GM23338 (cell line): ENCODE results near the gene NUF2. TPM values are rescaled to one million over a fixed set of nuclear protein-coding genes. Genes with fewer than 3 reads are reported as not detected.

Source experiments
- ATAC-seq: fragments of 200-7000 bp; cut with Tn5 transposase; 3 replicates; pipeline ENCODE4 v1.9.1; 2020
- DNase-seq: peaks from one replicate; pipeline ENCODE4 v3.0.0-alpha.2; 2015; ENCODE audit warnings: low spot score
- H2AFZ ChIP-seq: fragments of 200-600 bp; sonication (generic); 2 replicates; pipeline ENCODE4 v1.8.0; 2016; ENCODE audit warnings: antibody characterized with exemption, mild to moderate bottlenecking, moderate library complexity
- H3F3A ChIP-seq: fragments of 200-600 bp; sonication (generic); replicated peaks from 2 replicates; pipeline ENCODE4 v1.8.0; 2017; ENCODE audit warnings: antibody characterized with exemption, mixed run types, low read depth
- H3K27ac ChIP-seq: fragments of 200-600 bp; sonication (generic); 2 replicates; pipeline ENCODE4 v1.6.1; 2016; ENCODE audit warnings: low read depth
- H3K27me3 ChIP-seq: fragments of 200-600 bp; sonication (generic); 2 replicates; pipeline ENCODE4 v1.8.0; 2016; ENCODE audit warnings: mild to moderate bottlenecking, mixed run types, moderate library complexity; ENCODE audit not compliant: insufficient read depth
- H3K36me3 ChIP-seq: fragments of 200-600 bp; sonication (generic); 2 replicates; pipeline ENCODE4 v1.8.0; 2016; ENCODE audit warnings: mild to moderate bottlenecking; ENCODE audit not compliant: insufficient read depth
- H3K4me1 ChIP-seq: fragments of 200-600 bp; sonication (generic); 2 replicates; pipeline ENCODE4 v1.8.0; 2016; ENCODE audit warnings: mild to moderate bottlenecking, moderate library complexity; ENCODE audit not compliant: insufficient read depth
- H3K4me2 ChIP-seq: fragments of 200-600 bp; sonication (generic); 2 replicates; pipeline ENCODE4 v1.7.1; 2017; ENCODE audit warnings: mixed run types
- H3K4me3 ChIP-seq: fragments of 200-600 bp; sonication (generic); 2 replicates; pipeline ENCODE4 v1.6.1; 2016; ENCODE audit warnings: mixed run types
- H3K79me2 ChIP-seq: fragments of 200-600 bp; sonication (generic); replicated peaks from 2 replicates; pipeline ENCODE4 v1.8.0; 2017; ENCODE audit warnings: mild to moderate bottlenecking; ENCODE audit not compliant: insufficient read depth
- H3K9me2 ChIP-seq: fragments of 200-600 bp; sonication (generic); 2 replicates; pipeline ENCODE4 v1.8.0; 2017; ENCODE audit not compliant: insufficient read depth
- H4K20me1 ChIP-seq: fragments of 200-600 bp; sonication (generic); replicated peaks from 2 replicates; pipeline ENCODE4 v1.8.0; 2017; ENCODE audit warnings: mild to moderate bottlenecking; ENCODE audit not compliant: insufficient read depth
- H3K27ac Mint-ChIP-seq: 2 replicates; pipeline ENCODE4 v1.8.0; 2020; ENCODE audit warnings: inconsistent platforms, mild to moderate bottlenecking, moderate library complexity, mixed read lengths
- H3K27me3 Mint-ChIP-seq: 3 replicates; pipeline ENCODE4 v1.8.0; 2022; ENCODE audit warnings: low read depth, mild to moderate bottlenecking, moderate library complexity, mixed read lengths, inconsistent platforms; ENCODE audit not compliant: insufficient read depth, poor library complexity
- H3K36me3 Mint-ChIP-seq: 3 replicates; pipeline ENCODE4 v1.8.0; 2021; ENCODE audit warnings: low read depth, mild to moderate bottlenecking, inconsistent platforms, moderate library complexity, mixed read lengths
- H3K4me1 Mint-ChIP-seq: 3 replicates; pipeline ENCODE4 v1.8.0; 2020; ENCODE audit warnings: mild to moderate bottlenecking, inconsistent platforms, mixed read lengths
- H3K4me3 Mint-ChIP-seq: 3 replicates; pipeline ENCODE4 v1.8.0; 2021; ENCODE audit warnings: moderate library complexity, mild to moderate bottlenecking, inconsistent platforms, mixed read lengths
- H3K9me3 Mint-ChIP-seq: 3 replicates; pipeline ENCODE4 v1.8.0; 2020; ENCODE audit warnings: moderate library complexity, mild to moderate bottlenecking, inconsistent platforms, mixed read lengths
- CREB1 ChIP-seq: fragments of 250-450 bp; sonication (Bioruptor Pico); IDR thresholded peaks from 2 replicates; pipeline ENCODE4 v1.5.0; 2020; ENCODE audit warnings: low read depth, mild to moderate bottlenecking, moderate library complexity
- CTCF ChIP-seq, 2 experiments: fragments of 200-600 bp in 1 of 2; sonication (generic) in 1 of 2; conservative IDR thresholded peaks; 2 replicates each; pipeline versions ENCODE4 v1.5.1 to v1.6.1; 2016 to 2017; ENCODE audit warnings: antibody characterized with exemption in 2 of 2, low read depth in 2 of 2, mild to moderate bottlenecking in 2 of 2, moderate library complexity in 1 of 2
- EZH2 ChIP-seq: fragments of 200-600 bp; sonication (generic); IDR thresholded peaks from one replicate; pipeline ENCODE4 v1.8.0; 2017; ENCODE audit warnings: antibody characterized with exemption, mild to moderate bottlenecking, low read depth; ENCODE audit not compliant: unreplicated experiment
- EZH2phosphoT487 ChIP-seq: fragments of 200-600 bp; sonication (generic); IDR thresholded peaks from one replicate; pipeline ENCODE4 v1.8.1; 2018; ENCODE audit warnings: antibody characterized with exemption; ENCODE audit not compliant: unreplicated experiment
- JUNB ChIP-seq: IDR thresholded peaks from one replicate; pipeline ENCODE4 v1.6.1; 2016; ENCODE audit warnings: antibody characterized with exemption; ENCODE audit not compliant: unreplicated experiment
- NANOG ChIP-seq: IDR thresholded peaks from 2 replicates; pipeline ENCODE4 v1.6.1; 2016; ENCODE audit warnings: antibody characterized with exemption, borderline replicate concordance
- POLR2AphosphoS5 ChIP-seq: IDR thresholded peaks from 2 replicates; pipeline ENCODE4 v1.6.1; 2016; ENCODE audit warnings: antibody characterized with exemption, low read depth
- STAT1 ChIP-seq: IDR thresholded peaks from one replicate; pipeline ENCODE4 v1.6.1; 2016; ENCODE audit warnings: antibody characterized with exemption; ENCODE audit not compliant: unreplicated experiment
- ZNF114 ChIP-seq: fragments of 250-450 bp; sonication (Bioruptor Pico); IDR thresholded peaks from 2 replicates; pipeline ENCODE4 v1.5.0; 2020; ENCODE audit warnings: mild to moderate bottlenecking, moderate library complexity
- ZNF331 ChIP-seq: fragments of 250-450 bp; sonication (Bioruptor Pico); IDR thresholded peaks from 2 replicates; pipeline ENCODE4 v1.5.0; 2020; ENCODE audit warnings: low read depth, mild to moderate bottlenecking, moderate library complexity
- polyA plus RNA-seq: library from polyadenylated mRNA; unstranded; fragments of >200 nt; fragmentation: Nextera tagmentation; extraction: Ambion mirVana; gene quantifications from 2 replicates; pipeline ENCODE4 v1.2.1, GENCODE V29; 2016
- total RNA-seq: library from RNA; depleted of rRNA; stranded (reverse); fragments of >200 nt; shearing (Covaris generic); gene quantifications from 2 replicates; pipeline ENCODE4 v1.2.3, GENCODE V29; 2014
- TF ChIP-seq, protein P1 (sequence below): fragments of 250-450 bp; sonication (Bioruptor Pico); IDR thresholded peaks from 2 replicates; pipeline ENCODE4 v1.5.0; 2020; ENCODE audit warnings: mild to moderate bottlenecking, moderate library complexity
- TF ChIP-seq, protein P2 (sequence below): IDR thresholded peaks from 2 replicates; pipeline ENCODE4 v1.6.1; 2016; ENCODE audit warnings: antibody characterized with exemption
- TF ChIP-seq, protein P3 (sequence below): IDR thresholded peaks from one replicate; pipeline ENCODE4 v1.6.1; 2018; ENCODE audit warnings: antibody characterized with exemption; ENCODE audit not compliant: unreplicated experiment

The NUF2 gene
- total and polyA plus RNA-seq, 2 experiments from 2014 or later: 21.7 to 51.4 TPM

DNA sequence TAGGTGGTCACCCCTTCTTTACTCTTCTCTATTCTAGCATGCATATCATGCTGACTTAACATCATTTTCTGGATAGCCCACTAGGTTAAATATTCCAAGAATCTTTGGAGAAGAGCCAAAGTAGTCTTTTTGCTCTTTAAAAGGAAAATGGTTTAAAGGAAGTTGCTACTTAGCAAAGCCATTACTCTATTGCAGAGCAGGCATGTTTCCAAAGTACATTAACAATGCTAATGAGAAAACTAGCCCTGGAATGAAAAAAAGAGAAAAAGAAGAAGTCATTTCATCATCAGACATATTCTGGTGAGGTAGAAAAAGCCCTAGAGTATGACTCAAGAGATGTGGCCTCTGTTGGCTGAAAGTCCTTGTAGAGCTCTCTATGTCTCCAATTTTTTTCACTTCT is 74.0 kb downstream of the NUF2 start:
- ATAC-seq: no peak
- DNase-seq: no peak
- peak overlapping the region; percentile 14; the same call in 1 of the 2 replicates for H3K4me2 ChIP-seq
- peaks cover 18% of the 10 kb centered on the region; the same call in 1 of the 2 replicates for H3K9me2 ChIP-seq
- H3K36me3 Mint-ChIP-seq: peaks cover 3% of the 10 kb centered on the region; the same call in 2 of the 3 replicates
- H3K27me3 Mint-ChIP-seq: peaks cover 4% of the 10 kb centered on the region
- H3F3A ChIP-seq: no peaks in the 10 kb centered on the region
- peaks cover 40% of the 10 kb centered on the region for H3K4me1 Mint-ChIP-seq
- H3K9me3 Mint-ChIP-seq: peaks cover 5% of the 10 kb centered on the region; the same call in 2 of the 3 replicates
- H3K27ac Mint-ChIP-seq: no peak overlapping the region
- no peaks in the 10 kb centered on the region; the same call in 1 of the 2 replicates for H3K36me3 ChIP-seq
- no peaks in the 10 kb centered on the region for H4K20me1 ChIP-seq
- H3K79me2 ChIP-seq: no peaks in the 10 kb centered on the region
- H3K27ac ChIP-seq: no peak overlapping the region
- H2AFZ ChIP-seq: peak overlapping the region; percentile 7; the same call in 1 of the 2 replicates
- no peaks in the 10 kb centered on the region for H3K27me3 ChIP-seq
- TF ChIP-seq NANOG (no peak), STAT1 (no peak), POLR2AphosphoS5 (no peak), CTCF (conservative IDR thresholded peaks at IDR 0.05; ENCODE audit: low read depth in 2 of 2) (no peak), EZH2 (no peak), JUNB (no peak), CREB1 (CRISPR knock-in tag) (no peak), EZH2phosphoT487 (no peak), ZNF331 (no peak), ZNF114 (CRISPR knock-in tag) (no peak)
- TF ChIP-seq, protein P1, sequence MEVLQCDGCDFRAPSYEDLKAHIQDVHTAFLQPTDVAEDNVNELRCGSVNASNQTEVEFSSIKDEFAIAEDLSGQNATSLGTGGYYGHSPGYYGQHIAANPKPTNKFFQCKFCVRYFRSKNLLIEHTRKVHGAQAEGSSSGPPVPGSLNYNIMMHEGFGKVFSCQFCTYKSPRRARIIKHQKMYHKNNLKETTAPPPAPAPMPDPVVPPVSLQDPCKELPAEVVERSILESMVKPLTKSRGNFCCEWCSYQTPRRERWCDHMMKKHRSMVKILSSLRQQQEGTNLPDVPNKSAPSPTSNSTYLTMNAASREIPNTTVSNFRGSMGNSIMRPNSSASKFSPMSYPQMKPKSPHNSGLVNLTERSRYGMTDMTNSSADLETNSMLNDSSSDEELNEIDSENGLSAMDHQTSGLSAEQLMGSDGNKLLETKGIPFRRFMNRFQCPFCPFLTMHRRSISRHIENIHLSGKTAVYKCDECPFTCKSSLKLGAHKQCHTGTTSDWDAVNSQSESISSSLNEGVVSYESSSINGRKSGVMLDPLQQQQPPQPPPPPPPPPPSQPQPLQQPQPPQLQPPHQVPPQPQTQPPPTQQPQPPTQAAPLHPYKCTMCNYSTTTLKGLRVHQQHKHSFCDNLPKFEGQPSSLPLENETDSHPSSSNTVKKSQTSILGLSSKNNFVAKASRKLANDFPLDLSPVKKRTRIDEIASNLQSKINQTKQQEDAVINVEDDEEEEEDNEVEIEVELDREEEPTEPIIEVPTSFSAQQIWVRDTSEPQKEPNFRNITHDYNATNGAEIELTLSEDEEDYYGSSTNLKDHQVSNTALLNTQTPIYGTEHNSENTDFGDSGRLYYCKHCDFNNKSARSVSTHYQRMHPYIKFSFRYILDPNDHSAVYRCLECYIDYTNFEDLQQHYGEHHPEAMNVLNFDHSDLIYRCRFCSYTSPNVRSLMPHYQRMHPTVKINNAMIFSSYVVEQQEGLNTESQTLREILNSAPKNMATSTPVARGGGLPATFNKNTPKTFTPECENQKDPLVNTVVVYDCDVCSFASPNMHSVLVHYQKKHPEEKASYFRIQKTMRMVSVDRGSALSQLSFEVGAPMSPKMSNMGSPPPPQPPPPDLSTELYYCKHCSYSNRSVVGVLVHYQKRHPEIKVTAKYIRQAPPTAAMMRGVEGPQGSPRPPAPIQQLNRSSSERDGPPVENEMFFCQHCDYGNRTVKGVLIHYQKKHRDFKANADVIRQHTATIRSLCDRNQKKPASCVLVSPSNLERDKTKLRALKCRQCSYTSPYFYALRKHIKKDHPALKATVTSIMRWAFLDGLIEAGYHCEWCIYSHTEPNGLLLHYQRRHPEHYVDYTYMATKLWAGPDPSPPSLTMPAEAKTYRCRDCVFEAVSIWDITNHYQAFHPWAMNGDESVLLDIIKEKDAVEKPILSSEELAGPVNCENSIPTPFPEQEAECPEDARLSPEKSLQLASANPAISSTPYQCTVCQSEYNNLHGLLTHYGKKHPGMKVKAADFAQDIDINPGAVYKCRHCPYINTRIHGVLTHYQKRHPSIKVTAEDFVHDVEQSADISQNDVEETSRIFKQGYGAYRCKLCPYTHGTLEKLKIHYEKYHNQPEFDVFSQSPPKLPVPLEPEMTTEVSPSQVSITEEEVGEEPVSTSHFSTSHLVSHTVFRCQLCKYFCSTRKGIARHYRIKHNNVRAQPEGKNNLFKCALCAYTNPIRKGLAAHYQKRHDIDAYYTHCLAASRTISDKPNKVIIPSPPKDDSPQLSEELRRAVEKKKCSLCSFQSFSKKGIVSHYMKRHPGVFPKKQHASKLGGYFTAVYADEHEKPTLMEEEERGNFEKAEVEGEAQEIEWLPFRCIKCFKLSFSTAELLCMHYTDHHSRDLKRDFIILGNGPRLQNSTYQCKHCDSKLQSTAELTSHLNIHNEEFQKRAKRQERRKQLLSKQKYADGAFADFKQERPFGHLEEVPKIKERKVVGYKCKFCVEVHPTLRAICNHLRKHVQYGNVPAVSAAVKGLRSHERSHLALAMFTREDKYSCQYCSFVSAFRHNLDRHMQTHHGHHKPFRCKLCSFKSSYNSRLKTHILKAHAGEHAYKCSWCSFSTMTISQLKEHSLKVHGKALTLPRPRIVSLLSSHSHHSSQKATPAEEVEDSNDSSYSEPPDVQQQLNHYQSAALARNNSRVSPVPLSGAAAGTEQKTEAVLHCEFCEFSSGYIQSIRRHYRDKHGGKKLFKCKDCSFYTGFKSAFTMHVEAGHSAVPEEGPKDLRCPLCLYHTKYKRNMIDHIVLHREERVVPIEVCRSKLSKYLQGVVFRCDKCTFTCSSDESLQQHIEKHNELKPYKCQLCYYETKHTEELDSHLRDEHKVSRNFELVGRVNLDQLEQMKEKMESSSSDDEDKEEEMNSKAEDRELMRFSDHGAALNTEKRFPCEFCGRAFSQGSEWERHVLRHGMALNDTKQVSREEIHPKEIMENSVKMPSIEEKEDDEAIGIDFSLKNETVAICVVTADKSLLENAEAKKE (CRISPR knock-in tag): no peak
- TF ChIP-seq, protein P2, sequence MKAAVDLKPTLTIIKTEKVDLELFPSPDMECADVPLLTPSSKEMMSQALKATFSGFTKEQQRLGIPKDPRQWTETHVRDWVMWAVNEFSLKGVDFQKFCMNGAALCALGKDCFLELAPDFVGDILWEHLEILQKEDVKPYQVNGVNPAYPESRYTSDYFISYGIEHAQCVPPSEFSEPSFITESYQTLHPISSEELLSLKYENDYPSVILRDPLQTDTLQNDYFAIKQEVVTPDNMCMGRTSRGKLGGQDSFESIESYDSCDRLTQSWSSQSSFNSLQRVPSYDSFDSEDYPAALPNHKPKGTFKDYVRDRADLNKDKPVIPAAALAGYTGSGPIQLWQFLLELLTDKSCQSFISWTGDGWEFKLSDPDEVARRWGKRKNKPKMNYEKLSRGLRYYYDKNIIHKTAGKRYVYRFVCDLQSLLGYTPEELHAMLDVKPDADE: no peak
- TF ChIP-seq, protein P3, sequence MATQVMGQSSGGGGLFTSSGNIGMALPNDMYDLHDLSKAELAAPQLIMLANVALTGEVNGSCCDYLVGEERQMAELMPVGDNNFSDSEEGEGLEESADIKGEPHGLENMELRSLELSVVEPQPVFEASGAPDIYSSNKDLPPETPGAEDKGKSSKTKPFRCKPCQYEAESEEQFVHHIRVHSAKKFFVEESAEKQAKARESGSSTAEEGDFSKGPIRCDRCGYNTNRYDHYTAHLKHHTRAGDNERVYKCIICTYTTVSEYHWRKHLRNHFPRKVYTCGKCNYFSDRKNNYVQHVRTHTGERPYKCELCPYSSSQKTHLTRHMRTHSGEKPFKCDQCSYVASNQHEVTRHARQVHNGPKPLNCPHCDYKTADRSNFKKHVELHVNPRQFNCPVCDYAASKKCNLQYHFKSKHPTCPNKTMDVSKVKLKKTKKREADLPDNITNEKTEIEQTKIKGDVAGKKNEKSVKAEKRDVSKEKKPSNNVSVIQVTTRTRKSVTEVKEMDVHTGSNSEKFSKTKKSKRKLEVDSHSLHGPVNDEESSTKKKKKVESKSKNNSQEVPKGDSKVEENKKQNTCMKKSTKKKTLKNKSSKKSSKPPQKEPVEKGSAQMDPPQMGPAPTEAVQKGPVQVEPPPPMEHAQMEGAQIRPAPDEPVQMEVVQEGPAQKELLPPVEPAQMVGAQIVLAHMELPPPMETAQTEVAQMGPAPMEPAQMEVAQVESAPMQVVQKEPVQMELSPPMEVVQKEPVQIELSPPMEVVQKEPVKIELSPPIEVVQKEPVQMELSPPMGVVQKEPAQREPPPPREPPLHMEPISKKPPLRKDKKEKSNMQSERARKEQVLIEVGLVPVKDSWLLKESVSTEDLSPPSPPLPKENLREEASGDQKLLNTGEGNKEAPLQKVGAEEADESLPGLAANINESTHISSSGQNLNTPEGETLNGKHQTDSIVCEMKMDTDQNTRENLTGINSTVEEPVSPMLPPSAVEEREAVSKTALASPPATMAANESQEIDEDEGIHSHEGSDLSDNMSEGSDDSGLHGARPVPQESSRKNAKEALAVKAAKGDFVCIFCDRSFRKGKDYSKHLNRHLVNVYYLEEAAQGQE: no peak
- H3K4me3 Mint-ChIP-seq: no peak overlapping the region
- peaks cover 33% of the 10 kb centered on the region for H3K4me1 ChIP-seq
- no peak overlapping the region for H3K4me3 ChIP-seq
